GM18867 (cell line): ENCODE measurements around the gene JDP2.

ENCODE experiments used
- ATAC-seq: cut with Tn5 transposase; IDR thresholded peaks from one replicate; pipeline ENCODE4 v1.9.1; 2021; ENCODE audit warnings: mild to moderate bottlenecking, moderate library complexity; ENCODE audit not compliant: unreplicated experiment

The JDP2 gene

DNA sequence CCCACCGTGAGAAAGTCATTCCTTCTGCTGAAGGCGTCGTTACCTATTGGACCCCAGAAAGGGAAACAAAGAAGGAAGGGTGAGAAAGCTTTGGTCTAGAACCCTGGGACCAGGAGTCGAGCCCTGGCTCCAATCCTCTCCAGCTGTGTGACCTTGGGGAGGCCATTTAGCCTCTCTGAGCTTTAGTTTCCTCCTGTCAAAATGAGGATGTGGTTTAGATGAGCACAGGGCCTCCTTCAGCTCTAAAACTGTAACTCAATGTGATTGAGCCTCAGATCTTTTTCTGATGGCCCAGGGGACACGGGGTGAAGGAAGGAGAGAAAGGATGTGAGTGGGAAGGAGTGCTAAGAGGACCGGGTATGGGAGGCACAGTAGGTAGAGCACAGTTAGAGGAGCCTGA, 7.7 kb downstream of the JDP2 start:
- ATAC-seq: no peak

DNA sequence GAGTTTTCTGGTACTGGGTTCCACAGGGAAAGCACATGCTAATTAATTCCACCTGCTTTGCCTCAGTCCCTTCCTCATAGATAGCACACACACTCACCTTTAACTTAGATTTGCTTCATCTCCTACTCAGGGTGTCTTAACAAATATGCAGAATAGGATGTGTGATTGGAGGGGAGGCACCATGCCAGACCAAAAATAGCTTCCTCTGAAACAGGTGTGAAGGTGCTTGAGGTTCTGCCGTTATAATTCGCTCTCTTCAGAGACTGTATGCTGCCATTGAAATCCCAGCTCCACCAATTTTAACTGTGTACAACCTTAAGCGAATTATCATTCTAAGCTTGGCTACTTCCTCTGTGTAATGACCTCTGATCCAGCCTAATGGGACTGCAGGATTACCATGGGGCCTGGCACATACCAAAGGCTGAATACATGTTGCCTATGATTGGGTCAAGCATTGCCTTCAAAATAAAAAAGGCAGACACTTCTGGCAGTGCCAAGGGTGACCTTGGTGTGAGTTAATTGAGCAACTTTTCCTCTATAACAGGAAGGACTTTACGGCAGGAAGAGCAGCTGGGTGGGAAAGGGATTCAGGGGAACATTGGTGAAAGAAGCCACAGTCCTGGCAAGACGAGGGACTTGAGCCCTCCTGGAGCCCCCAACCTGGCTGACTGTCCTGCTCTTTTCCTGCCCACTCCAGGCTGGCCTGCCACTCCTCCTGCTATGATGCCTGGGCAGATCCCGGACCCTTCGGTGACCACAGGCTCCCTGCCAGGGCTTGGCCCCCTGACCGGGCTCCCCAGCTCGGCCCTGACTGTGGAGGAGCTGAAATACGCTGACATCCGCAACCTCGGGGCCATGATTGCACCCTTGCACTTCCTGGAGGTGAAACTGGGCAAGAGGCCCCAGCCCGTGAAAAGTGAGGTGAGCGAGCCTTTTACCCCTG, 9.7 kb downstream of the JDP2 start:
- no peak for ATAC-seq

DNA sequence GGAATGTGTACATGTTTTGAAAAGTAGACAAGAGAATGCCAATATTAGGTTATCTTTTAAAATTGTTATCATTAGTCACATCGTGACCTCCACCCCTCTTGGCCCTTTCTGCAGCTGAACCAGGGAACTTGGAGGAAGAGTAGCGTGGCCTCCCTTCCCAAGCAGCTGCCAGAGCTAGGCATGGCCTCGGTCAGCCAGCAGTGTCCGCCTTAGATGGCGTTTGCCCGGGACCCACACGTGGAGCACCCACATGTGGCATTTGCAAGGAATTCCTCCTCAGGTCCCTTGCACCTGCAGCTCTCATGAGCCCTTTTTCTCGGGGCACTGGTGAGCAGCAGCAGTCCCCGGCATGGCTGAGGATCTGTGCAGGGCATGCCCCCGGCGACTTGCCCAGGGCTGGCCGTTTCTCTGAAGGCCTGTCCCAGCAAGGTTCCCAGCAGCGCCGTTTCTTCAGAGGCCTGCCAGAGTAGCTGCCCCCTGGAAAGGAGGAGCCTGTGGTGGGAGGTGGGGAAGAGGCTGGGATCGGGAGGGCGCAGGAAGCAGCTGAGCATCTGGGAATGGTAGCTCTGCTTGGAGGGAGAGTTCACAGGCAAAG, 10.8 kb downstream of the JDP2 start:
- ATAC-seq: no peak

DNA sequence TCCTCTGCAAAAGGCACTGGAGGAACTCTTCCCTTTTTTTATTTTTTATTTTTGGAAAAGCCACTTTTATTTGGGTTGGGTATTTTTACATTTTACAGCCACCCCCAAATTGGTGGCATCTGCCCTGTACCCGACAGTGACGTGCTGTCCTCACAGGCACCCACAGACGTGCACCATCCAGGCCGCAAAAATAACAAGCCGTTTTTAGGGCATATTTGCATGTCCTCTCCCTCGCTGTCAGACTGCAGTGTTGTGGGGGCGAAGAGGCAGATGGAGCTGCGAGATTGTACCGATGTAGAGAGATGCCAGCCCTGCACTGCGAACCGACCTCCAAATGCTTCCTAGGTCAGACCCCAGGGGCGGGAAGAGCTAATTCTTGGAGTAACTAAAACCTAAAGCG, 12.2 kb downstream of the JDP2 start:
- ATAC-seq: peak; percentile 85

DNA sequence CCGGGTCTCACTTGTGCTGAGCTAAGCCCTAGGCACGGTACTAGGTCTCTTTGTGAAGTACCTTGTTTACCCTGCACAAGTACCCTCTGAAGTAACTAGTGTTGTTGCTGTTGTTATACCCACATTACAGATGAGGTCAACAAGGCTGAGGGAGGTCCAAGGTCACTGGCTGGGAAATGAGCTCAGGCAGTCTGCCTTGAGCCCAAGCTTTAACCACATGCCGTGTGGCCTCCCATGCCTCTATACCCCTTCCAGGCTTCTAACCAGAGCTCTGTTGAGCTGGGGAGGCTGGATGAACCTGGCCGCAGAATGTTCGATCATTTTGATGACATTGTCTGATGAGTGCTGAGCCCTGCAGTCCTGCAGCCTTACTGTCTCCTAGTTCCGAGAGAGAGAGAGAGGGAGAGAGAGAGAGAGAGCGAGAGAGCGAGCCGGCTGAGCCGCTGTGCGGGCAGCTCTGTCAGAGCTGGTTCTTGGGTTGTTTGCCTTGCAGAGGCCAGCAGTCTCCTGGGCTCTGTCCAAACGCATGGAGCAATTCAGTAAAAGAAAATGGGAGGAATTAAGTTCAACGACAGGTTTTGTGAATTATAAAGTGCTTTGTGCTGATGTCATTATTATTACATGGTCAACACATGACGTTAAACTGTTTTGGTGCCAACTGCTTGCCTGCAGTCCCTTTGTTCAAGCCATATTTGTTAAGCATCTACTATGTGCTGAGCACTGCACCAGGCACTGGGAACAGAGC, 13.1 kb downstream of the JDP2 start:
- no peak for ATAC-seq

DNA sequence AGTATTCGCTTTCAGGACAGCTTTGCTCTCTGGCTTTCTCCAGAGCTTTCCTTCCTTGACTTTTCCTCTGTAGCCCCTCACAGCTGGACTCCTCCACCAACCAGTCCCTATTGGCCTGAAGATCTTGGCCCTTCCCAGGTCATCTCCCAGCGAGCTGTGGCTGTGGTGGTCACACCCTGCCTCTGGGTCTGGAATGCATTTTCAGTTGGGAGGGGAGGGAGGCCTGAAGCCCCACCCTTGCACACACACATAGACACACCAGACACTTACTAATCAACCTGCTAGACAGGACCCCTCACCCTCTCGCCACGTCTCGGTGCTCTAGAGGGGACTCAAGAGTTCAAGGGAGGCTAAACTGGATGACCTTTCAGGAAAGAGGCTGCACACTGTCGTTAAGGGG, 13.9 kb downstream of the JDP2 start:
- no peak for ATAC-seq

DNA sequence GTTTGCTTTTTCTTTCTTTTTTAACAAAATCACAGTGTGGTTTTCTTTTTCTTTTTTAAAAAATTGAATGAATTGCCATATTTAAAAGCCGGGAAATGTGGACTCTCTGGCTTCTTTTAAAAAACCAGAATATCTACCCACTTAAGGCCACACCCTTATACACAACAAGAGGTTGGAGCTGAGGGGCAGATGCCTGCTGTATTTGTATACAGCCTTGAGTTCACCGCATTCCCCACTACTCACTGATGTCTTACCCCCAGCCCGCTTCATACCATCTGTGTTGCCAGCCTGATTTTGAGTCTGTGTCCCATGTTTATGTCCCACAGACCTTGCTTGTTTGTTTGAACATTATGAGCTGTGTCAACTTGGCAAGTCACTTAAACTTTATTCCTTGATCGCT, 14.3 kb downstream of the JDP2 start:
- no peak for ATAC-seq

DNA sequence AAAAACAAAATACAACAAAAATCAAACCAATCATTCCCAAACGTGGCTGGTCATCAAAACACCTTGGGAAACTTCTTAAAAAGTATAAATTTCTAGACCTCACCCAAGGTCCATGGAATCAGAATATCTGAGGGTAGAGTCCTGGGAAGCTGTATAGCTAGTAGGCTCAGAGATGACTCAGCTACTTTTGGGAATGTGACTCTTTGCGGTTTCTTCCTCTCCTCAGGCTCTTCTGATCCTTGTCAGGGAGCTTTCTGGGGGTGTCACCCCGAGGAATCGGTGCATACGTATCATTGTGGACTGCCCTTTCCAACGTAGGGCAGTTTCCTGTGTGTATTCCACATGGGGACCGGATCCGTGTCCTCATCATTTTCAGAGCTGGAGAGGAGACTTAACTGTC, 14.8 kb downstream of the JDP2 start:
- ATAC-seq: no peak

DNA sequence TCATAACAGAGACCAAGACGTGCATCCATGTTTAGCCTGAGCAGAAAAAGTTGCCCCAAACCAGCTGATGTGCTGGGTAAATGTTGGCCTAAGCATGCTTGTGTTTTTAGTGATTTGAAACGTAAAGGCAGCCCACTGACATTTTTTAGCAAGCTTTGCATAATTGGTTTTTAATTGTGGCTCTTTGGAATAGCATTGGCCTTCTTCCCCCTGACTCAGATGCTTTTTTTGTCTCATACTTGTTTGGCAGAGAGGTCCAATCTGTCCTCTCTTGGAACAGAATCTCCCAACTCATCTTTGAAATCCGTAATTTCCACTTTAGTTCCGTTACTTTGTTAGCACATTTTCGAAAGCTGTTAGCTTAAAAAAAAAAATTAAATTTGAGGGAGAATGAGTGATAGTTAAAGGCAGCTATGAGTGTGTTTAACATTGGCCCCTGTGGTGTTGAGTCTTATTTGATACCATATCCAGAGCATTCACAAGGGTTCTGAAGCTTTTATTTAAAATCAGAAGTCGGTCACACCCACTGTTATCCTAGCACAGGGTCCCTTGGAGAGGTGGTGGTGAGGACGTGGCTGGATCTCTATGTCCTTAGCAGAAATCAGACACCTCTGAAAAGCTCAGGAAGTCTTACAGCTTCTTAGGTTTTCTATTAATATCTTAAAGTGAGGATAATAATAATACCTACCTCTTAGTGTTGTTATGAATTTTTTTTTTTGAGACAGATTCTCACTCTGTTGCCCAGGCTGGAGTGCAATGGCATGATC, 15.6 kb downstream of the JDP2 start:
- no peak for ATAC-seq

DNA sequence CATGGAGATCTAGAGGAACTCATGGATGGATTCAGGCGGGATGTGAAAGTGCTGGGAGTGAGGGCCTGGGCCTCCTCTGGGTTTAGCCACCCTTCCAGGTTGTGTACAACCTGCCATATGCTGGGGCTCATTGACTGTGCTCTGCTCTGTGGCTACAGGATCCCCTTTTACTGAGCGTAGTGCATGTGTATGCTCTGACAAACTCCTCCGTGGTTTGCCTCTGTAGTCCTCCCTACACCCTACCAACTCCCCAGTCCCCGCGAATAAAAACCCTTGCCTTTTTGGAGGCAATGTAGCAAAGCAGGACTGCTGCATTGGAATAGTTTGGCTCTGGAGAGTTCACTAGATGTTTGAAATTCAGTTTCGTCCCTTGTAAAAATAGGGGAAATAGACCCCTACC, 17.4 kb downstream of the JDP2 start:
- no peak for ATAC-seq

DNA sequence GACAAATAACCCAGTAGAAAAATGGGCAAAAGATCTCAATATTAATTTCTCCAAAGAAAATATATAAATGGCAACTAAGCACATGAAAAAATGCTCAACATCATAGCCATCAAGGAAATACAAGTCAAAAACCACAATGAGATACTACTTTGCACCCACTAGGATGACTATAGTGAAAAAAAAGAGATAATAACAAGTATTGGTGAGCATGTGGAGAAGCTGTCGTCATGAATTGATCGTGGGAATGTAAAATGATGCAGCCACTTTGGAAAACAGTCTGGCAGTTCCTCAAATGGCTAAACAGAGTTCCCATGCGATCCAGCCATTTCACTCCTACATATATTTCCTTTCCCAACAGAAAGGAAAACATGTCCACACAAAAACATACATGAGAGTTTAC, 18.1 kb downstream of the JDP2 start:
- ATAC-seq: no peak

DNA sequence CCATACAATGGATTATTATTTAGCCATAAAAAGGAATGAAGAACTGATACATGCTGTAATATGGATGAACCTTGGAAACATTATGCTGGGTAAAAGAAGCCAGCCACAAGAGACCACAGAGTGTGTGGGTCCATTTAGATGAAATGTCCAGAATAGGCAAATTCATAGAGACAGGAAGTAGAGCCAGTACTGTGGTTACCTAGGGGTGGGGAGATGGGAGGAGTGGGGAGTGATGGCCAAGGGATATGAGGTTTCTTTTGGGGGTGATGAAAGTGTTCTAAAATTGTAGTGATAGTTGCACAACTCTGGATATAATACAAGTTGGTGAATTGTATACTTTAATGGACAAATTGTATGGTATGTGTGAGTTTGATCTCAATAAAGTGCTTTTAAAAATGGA, 18.6 kb downstream of the JDP2 start:
- no peak for ATAC-seq

DNA sequence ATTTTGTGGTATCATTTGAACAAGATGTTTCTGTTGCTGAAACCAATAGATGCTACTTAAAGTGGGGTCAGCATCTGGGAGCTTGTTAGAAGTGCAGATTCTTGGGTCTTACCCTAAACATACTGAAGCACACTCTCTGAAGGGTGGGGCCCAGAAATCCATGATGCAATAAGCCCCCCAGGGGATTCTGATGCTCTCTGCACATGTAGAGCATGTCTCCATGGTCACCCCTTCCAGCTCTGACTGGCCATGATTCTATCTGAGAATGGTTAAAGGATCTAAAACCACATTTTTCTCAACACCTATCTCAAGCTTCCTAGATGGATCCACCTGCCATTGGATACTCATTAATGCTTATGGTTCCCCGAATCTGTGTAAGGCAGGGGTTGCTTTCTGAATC, 20.4 kb downstream of the JDP2 start:
- ATAC-seq: no peak

DNA sequence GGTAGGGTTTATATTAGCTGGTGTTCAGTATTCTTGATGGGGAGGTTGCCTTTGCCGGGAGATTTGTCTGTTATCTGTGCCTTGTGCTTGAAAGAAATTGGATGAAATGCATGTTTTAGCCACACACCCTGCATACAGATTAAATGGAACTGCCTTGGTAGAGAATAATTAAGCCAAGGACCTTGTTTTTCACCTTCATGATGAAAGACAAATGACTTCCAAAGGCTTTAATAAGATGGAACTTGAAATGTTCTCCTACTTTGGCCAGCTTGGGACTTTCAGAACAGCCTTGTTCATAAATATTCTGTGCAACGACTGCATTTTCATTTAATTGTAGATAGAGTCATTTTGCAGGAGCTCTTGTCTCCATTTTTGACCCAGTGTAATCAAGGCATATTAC, 21.2 kb downstream of the JDP2 start:
- ATAC-seq: no peak

DNA sequence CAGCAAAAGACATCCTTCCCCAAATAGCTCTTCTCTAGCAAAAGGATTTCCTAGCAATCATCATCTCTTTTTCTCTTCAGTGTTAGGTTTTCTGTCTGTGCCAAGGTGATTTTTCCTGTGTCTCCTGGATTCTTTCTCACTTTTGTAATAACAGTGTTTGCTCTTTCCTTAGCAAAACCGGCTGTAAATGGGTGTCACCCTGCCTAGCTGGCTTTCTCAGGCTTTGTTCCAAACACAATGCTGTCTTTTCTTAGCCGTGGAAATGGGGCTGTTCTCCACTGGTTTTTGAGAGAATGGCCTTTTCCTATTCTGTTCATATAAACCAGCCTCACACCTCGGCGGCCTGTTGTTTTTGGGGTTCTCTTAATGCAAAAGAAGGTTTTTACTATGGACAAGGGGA, 21.9 kb downstream of the JDP2 start:
- no peak for ATAC-seq

DNA sequence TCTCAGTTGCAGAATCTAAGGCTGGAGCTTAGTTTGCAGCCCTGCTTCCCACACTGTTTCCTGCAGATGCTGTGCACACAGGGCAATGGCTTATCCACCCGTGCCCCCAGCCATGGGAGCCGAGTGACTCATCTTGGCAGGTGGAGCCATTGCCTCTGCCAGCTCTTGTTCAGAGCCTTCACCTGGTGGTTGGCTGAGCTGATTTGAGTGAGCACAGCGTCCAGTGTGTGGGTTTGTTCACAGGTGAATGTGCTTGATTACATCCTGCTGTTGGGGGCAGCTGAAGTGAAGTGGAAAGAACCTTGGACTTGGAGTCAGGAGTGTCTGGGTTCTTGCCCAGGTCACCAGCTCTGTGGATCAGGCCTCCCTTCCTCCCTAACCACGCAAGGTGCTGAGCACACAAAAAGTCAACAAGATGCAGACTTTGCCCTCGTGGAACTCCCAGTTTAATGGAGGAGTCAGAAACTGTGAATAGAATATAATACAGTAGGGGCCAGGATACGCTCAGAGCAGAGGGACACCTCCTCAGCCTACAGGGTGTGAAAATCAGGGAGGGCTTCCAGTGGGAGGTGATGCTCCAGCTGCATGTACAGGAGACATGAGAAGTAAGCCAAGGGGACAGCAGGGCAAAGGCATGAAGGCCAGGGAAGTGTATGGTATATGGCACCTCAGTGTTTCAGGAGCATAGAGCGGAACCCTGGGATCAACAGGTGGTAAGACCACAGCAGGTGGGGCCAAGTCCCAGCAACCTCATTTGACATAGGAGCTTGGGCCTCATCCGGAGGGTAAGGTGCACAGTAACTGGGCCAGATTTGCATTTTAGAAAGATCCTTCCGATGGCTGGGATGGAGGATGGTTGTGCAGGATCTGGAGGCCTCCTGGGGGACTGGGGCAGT, 22.8 kb downstream of the JDP2 start:
- ATAC-seq: no peak

DNA sequence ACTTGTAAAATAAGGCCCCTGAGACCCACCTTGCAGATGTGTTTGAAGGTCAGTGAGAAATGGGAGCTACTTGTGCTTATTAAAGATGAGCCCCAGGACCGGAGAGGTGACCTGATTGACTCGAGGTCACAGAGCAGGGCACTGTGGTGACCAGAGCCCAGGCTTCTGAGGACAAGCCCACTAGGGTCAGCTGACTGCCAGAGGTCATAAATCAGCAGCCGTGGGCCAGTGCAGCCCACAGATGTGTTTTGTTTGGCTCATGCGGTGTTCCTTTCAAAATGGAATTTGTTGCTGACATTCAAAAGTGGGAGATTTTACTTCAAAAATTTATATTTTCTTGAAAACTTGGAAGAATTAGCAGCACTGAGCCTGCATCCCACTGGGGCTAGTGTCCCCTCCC, 24.5 kb downstream of the JDP2 start:
- no peak for ATAC-seq

DNA sequence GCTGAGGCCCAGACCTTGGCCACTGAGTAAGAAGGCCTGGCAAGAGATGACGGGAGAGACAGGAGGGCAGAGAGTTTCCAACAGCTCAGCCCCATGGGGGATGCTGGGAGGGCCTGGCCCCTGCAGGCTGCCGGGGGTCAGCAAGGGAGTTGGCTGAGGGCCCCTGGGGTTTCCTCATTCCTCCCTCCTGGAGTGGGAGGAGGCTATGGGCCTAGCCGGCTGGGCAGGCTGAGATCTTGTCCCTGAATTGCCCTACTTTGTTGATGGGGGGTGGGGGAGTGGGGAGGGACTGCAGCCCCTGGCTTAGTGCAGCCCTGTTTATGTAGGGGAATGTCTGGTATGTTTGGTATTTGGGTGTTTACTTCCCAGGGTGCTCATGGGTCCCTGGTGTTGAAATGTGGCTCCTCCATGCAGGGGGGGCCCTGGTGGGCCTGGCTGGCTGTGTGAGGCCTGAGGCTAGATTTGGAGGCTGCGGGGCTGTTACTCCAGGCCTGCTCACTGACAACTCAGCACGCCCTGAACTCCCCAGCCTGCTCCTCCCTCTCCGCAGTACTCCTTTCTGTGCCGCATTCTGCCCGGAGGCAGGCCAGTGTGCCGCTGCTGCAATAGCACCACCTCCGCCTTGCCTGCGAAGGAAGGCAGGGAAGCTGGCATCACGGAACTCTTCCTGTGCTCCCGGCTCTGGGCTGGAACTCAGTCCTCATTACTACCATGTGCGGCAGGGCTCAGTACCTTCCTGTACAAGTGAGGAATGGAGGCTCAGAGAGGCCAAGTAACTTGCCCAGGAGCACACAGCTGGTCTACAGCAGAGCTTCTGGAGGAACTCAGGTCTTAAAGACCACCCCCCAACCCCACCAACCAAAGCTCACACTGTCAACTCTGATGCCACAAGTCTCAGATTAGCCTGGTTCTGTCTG, 25.3 kb downstream of the JDP2 start:
- no peak for ATAC-seq

DNA sequence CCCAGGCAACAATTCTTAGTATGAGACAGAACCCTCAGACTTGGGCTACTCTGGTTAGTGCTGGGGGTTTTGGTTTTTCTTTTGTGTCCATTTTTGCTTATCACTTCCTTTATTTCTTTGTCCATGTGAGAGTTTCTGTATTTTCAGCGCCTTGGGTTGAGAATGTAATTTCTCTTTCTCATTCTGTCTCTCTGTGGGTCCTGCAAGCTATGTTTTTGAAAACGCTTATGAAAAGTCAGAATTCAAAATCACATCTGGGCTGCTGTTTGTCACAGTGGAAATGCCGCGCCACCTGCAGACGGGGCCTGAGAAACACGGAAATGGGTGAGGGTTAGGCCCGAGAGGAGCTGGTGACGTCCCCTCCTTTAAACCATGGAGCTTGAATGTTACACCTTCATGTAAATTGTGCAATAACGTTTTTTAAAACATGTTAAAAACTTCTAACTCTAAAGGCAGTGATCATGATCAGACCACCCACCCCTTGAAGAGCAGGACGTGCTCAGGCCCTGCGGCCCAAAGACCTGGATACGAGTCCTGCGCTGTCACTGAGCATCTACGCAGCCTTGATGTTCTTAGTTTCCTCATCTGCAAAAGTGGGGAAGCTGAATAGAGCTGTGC, 26.1 kb downstream of the JDP2 start:
- ATAC-seq: no peak
